NCI-H2081 treated with DMSO at 0.1 percent for 48 hours (cell line): Measurements from ENCODE around the gene ARSA.
"Not testable (repeated sequence)": the region's sequence is repeated elsewhere in the genome, so short reads cannot be mapped to it uniquely, and the experiment has no call there.

Experiments
- DNase-seq: peaks from one replicate; lab custom pipeline; 2025; lab: John Stamatoyannopoulos, UW

Gene ARSA

DNA sequence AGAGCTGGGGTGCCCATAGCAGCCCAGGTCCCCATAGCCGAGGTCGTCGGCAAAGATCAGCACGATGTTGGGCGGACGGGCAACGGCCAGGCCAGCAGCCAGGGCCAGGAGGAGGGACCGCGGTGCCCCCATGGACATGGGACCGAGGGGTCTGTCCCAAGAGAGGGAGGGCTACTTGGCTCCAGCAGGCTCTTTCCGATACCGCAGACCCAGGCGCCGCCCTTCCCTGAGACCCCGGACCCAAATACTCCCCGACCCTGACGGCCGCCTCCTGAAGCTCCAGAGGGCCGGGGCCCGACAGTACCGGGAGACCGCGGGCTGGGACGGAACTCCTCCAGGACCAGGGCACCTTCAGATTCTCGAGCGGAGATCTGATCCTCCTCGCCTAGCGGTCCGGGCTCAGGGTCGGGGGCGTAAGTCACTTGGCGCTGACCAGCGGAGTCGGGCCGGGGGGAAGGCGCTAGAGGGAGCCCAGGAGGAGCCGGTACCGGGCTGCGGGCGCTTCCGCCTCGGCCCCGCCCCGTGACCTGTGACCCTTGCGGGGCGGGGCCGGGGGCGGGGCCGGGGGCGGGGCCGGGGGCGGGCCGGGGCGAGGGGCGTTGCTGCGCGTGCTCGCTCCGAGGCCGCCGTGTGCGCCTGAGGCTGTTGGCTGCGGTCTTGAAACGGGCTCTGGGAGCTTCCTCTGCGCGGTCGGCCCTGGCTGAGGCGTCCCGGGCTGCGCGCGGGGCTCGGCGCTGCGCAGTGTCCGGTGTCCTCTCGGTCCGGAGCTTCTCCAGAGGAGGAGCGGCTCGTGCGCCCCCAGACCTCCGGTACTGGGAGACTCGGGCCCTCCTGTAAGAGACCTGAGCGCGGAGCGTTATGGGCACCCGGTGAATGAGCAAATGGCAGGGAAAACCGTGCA is at the start of gene ARSA:
Gene ARSA, minus strand, starts transcription at position 511 of the 901 bp plus-strand sequence. Its CDS starts 373 bp downstream, at position 138.
- no peak for DNase-seq

DNA sequence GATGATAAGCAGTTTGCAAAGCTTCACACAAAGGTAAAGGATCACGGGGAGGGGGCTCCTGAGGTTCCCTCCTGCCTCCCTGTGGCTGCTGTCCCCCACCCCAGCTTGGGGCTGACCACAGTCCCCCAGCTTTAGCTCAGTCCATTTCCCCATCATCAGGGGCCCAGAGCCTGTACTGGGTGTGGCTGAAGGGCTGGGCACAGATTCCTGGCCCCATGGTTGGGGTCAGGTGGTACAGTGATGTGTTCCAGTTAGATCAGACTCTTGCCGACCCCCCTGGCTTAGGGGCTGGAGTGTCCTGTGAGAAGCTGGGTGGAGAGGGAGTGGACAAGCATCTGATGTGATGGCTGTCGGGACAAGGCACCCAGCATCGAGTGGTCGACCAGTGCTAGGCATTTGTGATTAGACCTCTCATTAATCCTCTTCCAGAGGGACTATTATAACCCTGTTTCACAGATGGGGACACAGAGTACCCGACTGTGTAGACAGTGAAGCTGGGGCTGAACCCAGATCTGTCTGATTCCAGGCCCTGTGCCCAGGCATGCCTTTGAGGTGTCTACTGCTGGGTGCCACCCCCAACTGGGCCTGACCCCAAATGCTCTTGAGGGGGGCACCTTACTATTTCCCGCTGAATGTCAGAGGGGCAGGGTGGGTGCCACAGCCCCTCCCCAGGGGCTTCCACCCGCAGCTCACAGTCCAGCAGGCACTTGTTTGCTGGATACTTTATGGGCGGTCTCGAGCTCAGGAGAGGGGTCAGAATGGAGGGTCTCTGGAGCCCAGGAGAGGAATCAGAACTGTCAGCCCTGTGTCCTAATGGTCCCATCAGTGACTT is 48.9 kb upstream of the ARSA start:
- no peak for DNase-seq

DNA sequence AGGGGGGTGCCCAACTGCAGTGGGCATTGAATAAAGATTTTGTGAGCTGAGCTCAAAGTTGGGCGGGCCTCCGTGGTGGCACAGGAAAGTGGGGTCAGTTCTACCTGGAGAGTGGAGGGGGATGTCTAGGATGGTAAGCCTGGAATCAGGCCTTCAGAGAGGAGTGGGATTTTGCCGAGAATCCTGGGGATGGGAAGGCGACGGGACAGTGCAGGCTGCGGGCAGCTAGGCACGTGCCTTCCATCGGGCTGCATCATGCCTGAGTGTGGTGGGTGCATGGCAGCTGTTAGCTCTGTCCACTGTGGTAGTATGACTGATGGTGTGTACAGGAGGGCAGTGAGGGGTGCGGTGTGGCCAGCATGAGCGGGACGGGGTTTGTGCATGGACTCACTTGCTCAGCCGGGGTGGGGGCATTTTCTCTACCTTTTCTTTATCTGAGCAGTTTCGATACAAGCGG is 48.3 kb upstream of the ARSA start:
- no peak for DNase-seq

DNA sequence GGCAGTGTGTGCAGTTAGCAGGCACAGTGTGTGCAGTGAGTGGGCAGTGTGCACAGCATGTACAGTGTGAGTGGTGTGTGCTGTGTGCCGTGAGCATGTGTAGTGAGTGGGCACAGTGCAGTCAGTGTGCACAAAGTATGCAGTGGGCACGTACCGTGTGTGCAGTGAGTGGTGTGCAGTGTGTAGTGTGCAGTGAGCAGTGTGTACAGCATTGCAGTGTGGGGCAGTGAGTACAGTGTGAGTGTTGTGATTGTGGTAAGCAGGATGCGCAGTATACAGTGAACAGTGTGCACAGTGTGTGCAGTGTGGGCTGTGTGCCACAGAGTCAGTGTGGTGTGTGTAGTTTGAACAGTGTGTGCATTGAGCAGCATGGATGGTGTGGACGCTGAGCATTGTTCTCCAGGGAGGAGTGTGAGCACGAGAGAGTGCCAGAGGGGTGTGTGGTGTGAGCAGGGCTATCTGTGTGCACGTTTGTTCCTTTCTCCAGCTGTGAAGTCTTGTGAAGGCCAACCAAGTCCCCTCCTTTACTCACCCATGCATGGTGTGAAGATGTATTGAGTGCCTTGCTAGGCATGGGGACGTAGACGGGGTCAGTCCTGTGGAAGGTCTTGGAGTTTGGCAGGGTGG is 47.7 kb upstream of the ARSA start:
- DNase-seq, result no peak

DNA sequence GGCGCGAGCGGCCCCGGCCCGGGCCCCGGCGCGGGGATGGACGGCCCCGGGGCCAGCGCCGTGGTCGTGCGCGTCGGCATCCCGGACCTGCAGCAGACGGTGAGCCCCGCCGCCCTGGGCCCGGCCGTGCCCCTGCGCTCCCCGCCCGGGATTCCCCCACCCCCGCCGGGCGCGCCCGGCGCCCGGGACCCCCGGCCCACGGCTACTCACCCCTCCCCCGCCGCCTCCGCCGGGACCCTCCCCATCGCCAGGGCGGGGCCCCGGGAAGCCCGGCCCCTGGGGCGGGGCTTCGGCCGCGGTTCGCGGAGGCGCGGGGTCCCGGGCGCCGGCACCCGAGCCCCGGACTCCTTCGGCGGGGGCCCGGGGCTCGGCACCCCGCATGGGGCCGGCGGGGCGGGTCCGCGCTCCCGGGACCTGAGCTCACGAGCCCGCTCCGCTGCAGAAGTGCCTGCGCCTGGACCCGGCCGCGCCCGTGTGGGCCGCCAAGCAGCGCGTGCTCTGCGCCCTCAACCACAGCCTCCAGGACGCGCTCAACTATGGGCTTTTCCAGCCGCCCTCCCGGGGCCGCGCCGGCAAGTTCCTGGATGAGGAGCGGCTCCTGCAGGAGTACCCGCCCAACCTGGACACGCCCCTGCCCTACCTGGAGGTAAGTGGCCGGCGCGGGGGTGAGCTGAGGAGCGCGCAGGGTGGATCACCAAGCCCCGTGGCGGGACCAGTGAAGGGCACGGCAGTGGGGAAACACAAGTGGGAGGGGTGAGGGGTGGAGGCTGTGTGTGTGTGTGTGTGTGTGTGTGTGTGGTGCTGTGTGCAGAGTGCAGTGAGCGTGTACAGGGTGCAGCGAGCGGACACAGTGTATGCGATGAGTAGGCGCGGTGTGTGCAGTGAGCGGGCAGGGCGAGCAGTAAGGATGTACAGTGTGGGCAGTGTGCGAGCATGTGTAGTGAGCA is 46.9 kb upstream of the ARSA start:
- no peak for DNase-seq

DNA sequence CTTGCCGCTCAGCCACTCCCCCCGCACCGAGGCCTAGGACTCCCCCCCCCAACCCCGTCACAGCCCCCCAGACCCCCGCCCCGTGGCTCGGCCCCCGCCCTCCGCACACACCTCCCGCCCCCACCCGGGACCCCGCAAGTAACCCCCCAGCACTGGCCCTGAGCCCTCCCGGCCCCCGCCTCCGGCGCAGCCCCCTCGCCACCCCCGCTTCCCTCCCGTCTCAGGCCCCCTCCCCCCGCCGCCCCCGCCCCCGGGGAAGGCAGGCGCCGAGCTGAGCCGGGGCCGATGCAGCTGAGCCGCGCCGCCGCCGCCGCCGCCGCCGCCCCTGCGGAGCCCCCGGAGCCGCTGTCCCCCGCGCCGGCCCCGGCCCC is 46.2 kb upstream of the ARSA start:
- no peak for DNase-seq

DNA sequence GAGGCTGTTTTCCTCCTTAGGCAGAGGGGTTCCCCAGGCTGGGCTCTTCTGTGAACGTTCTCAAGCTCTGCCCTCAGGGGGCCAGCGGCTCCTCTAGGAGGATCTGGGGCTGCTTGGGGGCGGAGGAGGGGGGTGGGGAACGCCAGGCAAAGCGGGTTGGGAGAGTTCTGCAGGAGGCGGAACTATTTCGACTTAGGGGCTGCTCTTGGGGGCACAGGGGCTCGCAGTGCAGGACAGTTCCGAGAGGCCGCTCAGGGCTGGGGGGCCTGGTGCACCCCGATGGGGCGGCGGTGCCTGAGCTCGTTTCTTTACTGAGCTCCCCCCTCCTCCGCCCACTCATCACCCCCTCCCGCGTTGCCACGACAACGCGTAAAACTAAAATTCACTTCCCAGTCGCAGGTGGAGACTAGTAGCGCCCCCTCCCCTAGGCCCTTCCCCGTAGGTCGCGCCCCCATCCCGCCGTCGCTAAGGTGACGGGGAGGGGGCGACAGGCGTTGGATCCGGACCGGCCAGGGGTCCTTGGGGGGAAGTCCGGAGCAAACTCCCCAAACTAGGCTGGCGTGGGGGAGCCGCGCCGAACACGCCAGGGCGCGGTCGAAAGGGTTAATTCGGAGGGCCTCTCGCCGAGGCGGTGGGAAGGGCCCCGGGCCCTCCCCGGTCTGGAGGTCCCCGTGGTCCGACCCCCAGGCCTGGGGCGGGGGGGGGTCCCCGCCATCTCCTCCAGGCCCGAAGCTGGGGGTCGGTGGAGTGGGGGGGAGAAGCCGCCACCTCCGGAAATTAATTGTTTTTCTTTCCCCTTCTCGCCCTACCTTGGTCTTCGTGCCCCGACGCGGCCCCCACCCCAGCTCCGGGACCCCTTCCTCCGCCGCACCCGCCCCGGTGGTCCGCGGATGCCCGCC is 45.5 kb upstream of the ARSA start:
- DNase-seq, result no peak

DNA sequence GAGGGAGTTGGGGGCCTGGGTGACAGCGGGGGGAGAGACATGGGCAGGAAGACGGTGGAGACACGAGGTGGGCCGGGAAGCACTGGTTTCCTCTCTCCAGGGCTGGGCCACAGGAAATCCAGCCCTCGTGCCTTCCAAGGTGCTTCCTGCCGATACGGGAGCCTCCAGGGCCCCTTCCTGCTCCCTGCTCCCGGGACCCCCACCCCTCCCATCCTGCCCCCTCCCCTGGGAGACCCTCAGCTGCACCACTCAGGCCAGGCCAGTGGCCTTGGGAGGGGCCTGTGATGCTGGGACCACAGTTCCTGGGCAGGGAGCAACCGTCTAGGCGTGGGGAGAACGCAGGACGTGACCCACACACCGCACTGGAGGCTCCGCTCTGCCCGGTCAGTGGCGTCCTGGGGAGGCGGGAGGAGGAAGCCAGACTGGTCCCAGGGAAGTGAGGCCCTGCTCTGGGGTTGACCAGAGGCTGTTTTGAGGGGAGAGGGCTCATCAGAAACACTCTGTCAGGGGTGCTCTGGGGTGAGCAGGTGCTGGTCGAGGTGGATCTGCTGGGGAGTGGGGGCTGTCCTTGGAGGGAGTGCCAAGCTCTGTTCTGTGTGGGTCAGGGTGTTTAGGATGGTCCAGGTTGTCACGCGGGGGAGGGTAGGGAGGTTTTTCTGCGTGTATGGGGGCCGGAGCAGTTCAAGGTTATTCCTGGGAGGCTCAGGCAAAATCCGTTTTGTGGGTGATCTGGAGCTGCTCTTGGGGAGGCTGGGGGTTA is 44.7 kb upstream of the ARSA start, which contains the start of gene SHANK3:
Gene SHANK3, plus strand, starts transcription at position 353 of the 760 bp plus-strand sequence.
- DNase-seq, result no peak

DNA sequence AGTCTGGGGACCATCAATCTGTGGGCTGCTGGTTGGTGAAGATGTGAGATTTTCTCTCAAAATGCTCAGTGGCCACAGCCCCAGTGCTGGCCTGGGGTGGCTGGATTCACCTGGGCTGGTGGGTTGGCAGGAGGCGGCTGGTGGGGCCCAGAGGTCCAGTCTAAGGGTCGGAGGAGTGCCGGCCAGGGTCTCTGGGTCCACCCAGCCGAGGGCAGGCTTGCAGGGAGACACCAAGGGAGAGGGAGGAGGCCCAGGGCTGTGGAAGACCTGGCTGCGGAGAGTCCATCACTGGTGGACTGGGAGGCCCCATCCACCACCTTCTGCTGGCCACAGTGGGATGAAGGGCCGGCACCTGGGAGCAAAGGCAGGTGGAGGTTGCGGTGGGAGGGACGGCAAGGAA is 44.1 kb upstream of the ARSA start:
- no peak for DNase-seq

DNA sequence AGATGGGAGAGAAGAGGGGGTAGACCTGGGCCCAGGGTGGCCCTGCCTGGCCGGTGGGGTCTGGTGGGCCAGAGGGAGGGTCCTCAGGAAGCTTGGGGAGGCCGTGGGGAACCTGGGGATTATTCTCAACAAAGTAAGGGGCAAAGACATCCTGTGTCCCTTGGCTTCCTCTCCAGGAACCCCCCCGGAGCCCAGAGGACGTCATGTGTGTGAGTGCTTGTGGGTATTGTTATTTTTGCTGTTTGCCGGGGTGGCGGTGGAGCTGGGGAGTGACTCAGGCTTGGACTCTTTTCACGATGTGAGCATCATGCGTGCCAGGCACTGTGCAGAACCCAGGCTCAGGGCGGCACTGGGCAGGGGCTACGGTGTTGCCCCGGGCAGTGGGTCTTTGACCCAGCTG is 43.7 kb upstream of the ARSA start:
- DNase-seq, result no peak

DNA sequence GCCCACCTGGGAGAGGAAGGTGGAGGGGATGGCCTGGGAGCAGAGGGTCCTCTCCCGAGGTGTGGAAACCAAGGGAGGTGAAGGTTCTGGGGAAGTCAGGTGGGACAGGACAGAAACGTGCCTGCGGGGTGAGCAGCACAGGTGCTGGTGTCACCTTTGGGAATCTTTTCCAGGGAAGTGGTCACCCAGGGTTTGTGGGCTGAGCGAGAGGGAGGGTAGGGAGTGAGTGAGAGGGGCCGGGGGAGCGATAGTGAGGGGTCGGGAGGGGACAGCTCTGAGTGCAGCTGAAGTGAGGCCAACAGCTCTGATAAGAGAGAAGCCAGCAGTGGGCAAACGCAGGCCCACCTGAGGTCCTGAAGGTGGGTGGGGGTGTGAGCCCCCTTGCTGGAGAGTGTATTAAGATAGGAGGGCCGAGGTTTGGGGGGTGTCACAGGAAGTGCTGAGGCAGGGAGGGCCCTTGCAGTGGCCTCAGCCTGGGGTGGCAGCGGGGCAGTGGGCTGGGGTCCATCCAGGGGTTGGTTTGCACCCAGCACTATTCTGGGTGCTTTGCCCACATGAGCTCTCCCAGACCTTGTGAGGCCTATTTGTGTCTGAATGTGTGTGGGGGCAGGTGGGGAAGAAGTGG is 43.1 kb upstream of the ARSA start:
- no peak for DNase-seq

DNA sequence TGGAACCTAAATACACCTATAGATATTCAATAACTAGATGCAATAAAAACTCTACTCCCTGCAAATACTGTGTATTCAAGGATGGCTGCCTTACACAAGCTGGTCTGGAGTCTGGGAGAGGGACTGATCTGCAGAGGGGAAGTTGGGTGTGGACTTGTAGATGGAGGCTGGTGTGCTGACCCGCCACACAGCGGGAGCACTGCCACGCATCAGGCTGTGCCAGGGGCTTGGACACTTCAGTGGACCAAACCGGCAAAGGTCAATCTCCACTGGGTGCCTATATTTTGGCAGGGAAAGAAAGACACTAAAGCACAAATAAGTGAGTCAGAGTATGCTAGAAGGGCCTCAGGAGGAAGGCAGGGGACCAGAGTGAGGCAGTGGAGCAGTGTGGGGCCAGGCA is 42.6 kb upstream of the ARSA start:
- DNase-seq, result no peak

DNA sequence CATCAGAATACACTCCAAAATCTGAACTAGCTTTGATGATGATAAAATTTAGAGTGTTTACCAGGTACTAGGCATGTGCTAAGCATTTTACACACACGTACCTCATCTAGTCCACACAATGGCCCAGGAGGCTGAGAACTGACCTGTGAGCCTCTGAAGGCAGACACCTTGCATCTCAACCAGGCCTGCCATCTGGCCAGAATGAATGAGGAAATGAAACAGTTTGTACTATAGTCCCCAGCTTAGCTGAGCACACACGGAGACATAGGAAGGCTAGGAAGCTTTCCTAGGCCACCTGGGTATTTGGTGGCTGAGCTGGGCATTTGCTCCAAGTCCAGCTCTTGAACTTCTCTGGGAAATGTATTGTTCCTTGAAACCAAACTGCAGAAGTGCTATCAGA is 37.8 kb upstream of the ARSA start:
- DNase-seq, result no peak

DNA sequence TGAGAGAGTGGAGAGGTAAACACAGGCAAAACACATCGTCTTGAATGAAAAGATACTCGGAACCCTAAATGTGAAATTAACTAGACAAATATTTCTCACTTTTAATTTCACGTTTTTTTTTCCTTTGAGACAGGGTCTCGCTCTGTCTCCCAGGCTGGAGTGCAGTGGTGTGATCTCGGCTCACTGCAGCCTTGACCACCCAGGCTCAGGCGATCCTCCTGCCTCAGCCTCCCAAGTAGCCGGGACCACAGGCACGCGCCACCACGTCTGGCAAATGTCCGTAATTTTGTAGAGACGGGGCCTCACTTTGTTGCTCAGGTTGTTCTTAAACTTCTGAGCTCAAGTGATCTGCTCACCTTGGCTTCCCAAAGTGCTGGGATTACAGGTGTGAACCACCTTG is 37.3 kb upstream of the ARSA start:
- DNase-seq, result no peak

DNA sequence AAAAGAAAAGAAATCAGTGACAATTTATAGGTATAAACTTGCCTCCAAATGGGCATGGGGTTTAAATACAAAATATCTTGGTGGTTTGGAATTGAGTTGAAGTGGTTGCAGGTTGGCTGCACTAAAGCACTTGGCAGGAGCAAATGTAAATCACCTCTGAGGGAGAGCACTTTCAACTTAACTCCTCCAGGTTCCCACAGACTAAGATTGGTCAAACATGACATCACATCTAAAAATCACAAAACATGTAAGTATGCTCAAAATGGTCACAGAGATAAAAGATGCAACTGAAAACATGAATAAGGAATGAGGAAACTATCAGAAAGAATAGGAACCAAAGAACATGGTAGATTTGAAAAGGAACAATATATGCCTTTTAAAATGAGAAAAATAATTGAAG is 32.4 kb upstream of the ARSA start:
- DNase-seq, result no peak

DNA sequence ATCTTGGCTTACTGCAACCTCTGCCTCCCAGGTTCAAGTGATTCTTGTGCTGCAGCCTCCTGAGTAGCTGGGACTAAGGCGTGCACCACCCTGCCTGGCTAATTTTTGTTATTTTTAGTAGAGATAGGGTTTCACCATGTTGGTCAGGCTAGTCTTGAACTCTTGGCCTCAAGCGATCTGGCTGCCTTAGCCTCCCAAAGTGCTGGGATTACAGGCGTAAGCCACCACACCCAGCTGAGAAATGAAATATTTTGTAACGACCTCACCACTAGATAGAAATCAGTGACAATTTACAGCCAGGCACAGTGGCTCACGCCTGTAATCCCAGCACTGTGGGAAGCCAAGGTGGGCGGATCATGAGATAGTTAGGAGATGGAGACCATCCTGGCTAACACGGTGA is 31.8 kb upstream of the ARSA start:
- DNase-seq, result not testable (repeated sequence)

DNA sequence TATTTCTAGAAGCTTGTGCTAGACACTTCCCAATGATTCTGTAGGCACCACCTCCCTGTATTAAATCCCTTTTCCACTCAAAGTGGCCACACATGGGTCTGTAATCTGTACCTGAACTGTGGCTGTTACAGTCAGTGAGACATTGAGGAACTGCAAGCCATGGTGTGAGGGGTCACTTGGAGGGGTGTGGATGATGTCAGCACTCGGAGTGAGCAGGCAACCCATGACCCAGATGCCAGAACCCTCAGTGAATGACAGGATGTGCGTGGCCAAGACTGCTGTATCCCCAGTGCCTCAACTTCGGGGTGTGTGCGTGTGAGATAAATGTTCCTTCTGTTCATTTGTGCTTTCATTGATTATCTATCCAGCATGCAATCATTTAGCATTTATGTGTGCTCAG is 30.0 kb upstream of the ARSA start:
- no peak for DNase-seq

DNA sequence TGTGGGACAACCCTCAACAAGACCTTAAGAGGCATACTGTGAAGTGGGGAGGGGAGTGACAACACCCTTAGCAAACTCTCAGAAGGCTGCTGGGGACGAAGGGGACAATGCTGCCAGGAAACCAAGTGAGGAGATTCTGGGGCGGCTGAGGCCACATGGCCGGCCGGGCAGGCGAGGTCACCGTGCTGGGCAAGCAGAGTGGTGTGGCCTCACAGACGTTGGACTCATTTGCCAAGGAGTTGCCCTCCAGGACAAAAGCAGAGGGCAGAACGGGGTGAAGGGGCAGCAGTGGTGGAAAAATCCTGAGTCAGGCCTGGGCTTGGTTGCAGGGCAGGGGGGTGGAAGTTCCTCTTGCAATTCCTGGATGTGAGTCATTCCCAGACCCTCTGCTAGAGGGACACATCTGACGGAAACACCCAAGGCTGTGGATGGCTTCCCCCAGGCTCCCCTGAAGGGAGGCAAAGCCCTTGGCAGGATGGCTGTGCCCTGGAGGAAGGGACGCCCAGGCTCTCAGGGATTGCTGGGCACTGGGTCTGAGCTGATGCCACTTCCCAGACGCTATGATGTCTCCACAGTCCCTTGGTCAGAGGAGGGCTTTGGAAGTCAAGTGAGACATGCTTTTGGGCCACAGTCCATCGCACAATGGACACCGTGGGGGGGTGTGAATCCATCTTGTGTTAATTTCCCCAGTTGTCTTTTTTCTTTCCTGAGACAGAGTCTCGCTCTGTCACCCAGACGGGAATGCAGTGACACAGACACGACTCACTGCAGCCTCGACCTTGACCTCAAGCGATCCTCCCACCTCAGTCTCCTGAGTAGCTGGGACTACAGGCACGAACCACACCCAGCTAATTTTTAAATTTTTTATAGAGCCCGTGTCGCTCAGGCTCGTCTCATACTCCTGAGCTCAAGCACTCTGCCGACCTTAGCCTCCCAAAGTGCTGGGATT is 28.4 kb upstream of the ARSA start:
- DNase-seq, result no peak
